Tibial nerve (tissue), 4 donors: ENCODE data around the gene SLC35F5. TPM values are rescaled to one million over a fixed set of nuclear protein-coding genes. Genes with fewer than 3 reads are reported as not detected.
"Not testable (repeated sequence)": the region's sequence is repeated elsewhere in the genome, so short reads cannot be mapped to it uniquely, and the experiment has no call there.

Source experiments
- DNase-seq, 2 donors: peaks; one replicate each; pipeline ENCODE4 v3.0.0-alpha.2; 2019; ENCODE audit warnings: low spot score in 2 of 2
- H3K27ac ChIP-seq, 4 donors: fragments of 200-600 bp; sonication (generic) in 3 of 4; one replicate each; pipeline ENCODE4 v1.5.1; 2017 to 2019; ENCODE audit warnings: mild to moderate bottlenecking in 1 of 4
- H3K27me3 ChIP-seq, 2 donors: fragments of 200-600 bp; sonication (generic) in 1 of 2; one replicate each; pipeline versions ENCODE4 v1.5.1 to v1.6.0; 2017 to 2019
- H3K36me3 ChIP-seq, 3 donors: fragments of 200-600 bp; sonication (generic); one replicate each; pipeline ENCODE4 v1.5.1; 2018 to 2019
- H3K4me1 ChIP-seq, 4 donors: fragments of 200-600 bp; sonication (generic) in 3 of 4; one replicate each; pipeline ENCODE4 v1.5.1; 2017 to 2019
- H3K4me3 ChIP-seq, 4 donors: fragments of 200-600 bp; sonication (generic) in 3 of 4; one replicate each; pipeline ENCODE4 v1.5.1; 2017 to 2019; ENCODE audit warnings: mild to moderate bottlenecking in 1 of 4, moderate library complexity in 1 of 4
- H3K9me3 ChIP-seq, 4 donors: fragments of 200-600 bp; sonication (generic) in 3 of 4; one replicate each; pipeline ENCODE4 v1.5.1; 2017 to 2019
- EP300 ChIP-seq, 2 donors: sonication (generic); formaldehyde crosslinking; IDR thresholded peaks; one replicate each; pipeline ENCODE4 v1.6.1; 2017; ENCODE audit warnings: antibody characterized with exemption in 2 of 2, mild to moderate bottlenecking in 1 of 2
- POLR2A ChIP-seq, 2 donors: fragments of 450-650 bp; IDR thresholded peaks; one replicate each; pipeline ENCODE4 v1.6.1; 2017; ENCODE audit warnings: antibody characterized with exemption in 2 of 2, mild to moderate bottlenecking in 2 of 2, moderate library complexity in 2 of 2
- WGBS, 2 donors: methylation state at CpG; one replicate each; pipeline ENCODE4 v1.1.5; 2018; 5-methylcytosine and 5-hydroxymethylcytosine counted together
- total RNA-seq, 4 donors: library from RNA; depleted of rRNA; stranded (reverse); fragments of >200 nt; gene quantifications; one replicate each; pipeline ENCODE4 v1.1.0, GENCODE V29; 2016
- TF ChIP-seq, protein P1 (sequence below), 5 experiments: fragments of 200-600 bp in 3 of 5; fragments of 450-650 bp in 2 of 5; sonication (generic) in 3 of 5; IDR thresholded peaks; one replicate each; pipeline ENCODE4 v1.5.1; 2016 to 2019; ENCODE audit warnings: antibody characterized with exemption in 5 of 5, mild to moderate bottlenecking in 3 of 5, moderate library complexity in 2 of 5

Gene SLC35F5
- total RNA-seq, 4 donors from 2014 or later, result 55.5 to 72.2 (median 61.5) TPM

DNA sequence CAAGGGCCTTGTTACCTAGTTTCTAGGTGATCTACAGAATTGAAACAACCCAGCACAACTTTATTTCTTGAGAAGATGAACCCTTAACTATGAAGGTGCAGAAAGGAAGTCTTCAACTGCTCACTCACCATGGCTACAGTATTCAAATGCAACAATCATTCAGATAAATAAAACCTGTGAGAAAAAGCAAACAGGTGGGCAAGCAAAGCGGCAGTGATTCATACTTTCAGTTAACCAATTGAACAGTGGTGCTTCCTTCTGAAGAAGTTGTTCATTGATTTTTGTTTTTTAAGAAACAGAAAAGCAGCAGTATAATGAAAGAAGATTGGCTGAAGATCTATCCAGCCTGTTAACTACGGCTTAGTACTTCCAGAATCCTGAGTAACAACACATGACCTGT lies 43.5 kb downstream of the SLC35F5 start:
- WGBS, 2 donors, result 90 to 97% methylated on average over 2 of the region's 2 CpGs
- Histone ChIP-seq H3K4me3 (no peak overlapping the region), H3K4me1 (no peaks in the 10 kb centered on the region), H3K27me3 (no peaks in the 10 kb centered on the region), H3K9me3 (no peaks in the 10 kb centered on the region), H3K36me3 (peaks cover 0 to 45% (median 6%) of the 10 kb centered on the region in 3 donors), H3K27ac (no peak overlapping the region)
- TF ChIP-seq POLR2A (IDR thresholded peaks at IDR 0.05) (no peak), EP300 (IDR thresholded peaks at IDR 0.05) (no peak)
- TF ChIP-seq, protein P1, sequence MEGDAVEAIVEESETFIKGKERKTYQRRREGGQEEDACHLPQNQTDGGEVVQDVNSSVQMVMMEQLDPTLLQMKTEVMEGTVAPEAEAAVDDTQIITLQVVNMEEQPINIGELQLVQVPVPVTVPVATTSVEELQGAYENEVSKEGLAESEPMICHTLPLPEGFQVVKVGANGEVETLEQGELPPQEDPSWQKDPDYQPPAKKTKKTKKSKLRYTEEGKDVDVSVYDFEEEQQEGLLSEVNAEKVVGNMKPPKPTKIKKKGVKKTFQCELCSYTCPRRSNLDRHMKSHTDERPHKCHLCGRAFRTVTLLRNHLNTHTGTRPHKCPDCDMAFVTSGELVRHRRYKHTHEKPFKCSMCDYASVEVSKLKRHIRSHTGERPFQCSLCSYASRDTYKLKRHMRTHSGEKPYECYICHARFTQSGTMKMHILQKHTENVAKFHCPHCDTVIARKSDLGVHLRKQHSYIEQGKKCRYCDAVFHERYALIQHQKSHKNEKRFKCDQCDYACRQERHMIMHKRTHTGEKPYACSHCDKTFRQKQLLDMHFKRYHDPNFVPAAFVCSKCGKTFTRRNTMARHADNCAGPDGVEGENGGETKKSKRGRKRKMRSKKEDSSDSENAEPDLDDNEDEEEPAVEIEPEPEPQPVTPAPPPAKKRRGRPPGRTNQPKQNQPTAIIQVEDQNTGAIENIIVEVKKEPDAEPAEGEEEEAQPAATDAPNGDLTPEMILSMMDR (IDR thresholded peaks at IDR 0.05), result no peak
- no peak for DNase-seq

- Histone ChIP-seq H3K27me3 (no peaks in the 10 kb centered on the region), H3K4me1 (no peaks in the 10 kb centered on the region), H3K36me3 (peaks cover 0 to 38% (median 6%) of the 10 kb centered on the region in 3 donors), H3K4me3 (no peak overlapping the region), H3K27ac (no peak overlapping the region), H3K9me3 (no peaks in the 10 kb centered on the region)
- no peak for DNase-seq
- TF ChIP-seq POLR2A (IDR thresholded peaks at IDR 0.05) (no peak), EP300 (IDR thresholded peaks at IDR 0.05) (no peak)
- TF ChIP-seq, protein P1 (IDR thresholded peaks at IDR 0.05), result no peak
- 72 to 85% methylated on average over 1 of the region's 1 CpG for WGBS, 2 donors
Measured at GRCh38 chr2:113711851-113712250, 44.6 kb downstream of the SLC35F5 start.

DNA sequence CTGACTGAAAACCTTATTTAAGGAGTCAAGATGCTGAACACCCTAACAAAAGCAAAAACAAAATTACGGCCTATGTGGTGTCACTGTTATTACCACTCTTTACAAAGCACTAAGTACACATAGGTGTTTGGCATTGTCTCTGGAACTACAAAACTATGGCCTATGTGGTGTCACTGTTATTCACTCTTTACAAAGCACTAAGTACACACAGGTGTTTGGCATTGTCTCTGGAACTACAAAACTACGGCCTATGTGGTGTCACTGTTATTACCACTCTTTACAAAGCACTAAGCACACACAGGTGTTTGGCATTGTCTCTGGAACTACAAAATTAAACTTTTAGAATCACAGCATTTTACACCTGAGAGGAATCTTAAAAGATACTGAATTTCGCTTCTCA lies 47.4 kb downstream of the SLC35F5 start:
- no peak overlapping the region for H3K27ac ChIP-seq
- no peak overlapping the region for H3K4me3 ChIP-seq
- H3K9me3 ChIP-seq, result no peaks in the 10 kb centered on the region
- TF ChIP-seq, protein P1 (IDR thresholded peaks at IDR 0.05), result no peak
- TF ChIP-seq EP300 (IDR thresholded peaks at IDR 0.05), result no peak
- no peak for TF ChIP-seq POLR2A (IDR thresholded peaks at IDR 0.05)
- H3K27me3 ChIP-seq, result no peaks in the 10 kb centered on the region
- no peaks in the 10 kb centered on the region for H3K4me1 ChIP-seq
- WGBS, 2 donors, result 77 to 78% methylated on average over 3 of the region's 3 CpGs
- no peak for DNase-seq
- peaks cover 0 to 31% (median 6%) of the 10 kb centered on the region in 3 donors for H3K36me3 ChIP-seq

DNA sequence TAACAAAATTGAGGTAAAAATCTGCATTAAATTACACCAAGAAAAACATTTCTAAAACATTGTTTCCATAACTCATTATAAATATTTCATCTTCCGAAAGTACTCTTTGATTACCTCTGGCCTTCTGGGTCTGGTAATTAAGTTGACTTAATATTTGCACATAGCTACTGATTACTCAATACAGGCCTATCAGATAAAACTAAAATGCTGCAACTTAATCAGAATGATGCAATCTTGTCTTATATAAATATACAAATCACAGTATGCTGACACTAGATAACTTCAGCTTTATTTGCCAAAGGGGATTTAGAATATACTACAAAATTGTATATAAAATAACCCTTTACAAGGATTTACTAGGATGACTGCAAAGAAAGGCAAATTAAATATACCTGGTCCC lies 49.3 kb downstream of the SLC35F5 start:
- WGBS, 2 donors, result 65 to 71% methylated on average over 1 of the region's 1 CpG
- no peak overlapping the region for H3K4me3 ChIP-seq
- H3K27me3 ChIP-seq, result no peaks in the 10 kb centered on the region
- H3K27ac ChIP-seq, result no peak overlapping the region
- TF ChIP-seq EP300 (IDR thresholded peaks at IDR 0.05) (no peak), POLR2A (IDR thresholded peaks at IDR 0.05) (no peak)
- TF ChIP-seq, protein P1 (IDR thresholded peaks at IDR 0.05), result no peak
- H3K9me3 ChIP-seq, result no peaks in the 10 kb centered on the region
- no peaks in the 10 kb centered on the region for H3K4me1 ChIP-seq
- DNase-seq, result no peak
- peaks cover 0 to 24% (median 0%) of the 10 kb centered on the region in 3 donors for H3K36me3 ChIP-seq

DNA sequence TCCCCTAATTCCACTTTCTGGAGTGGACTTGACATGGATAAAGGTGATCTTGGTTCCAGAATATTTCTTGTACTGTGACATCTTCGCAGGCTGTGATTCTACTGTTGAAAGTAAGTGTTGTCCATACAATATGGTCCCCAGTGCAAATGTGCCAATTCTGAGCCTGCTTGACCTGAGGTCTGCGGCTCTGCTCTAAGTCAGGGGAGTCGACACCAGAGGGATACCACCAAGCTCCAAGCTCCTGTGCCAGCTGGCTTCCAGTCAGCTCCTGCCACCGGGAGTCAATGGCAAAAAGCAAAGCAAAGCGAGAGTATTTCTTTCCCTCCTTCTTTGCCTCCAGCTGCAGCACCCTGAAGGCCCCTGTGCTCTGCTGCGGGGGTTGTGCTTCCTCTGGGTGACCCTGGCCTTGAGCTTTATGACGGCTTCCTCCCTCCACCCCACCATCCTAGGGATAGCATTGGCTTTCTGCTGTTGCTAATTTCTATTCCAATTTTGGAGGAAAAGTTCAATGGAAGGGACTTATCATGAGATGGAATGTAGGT lies 50.4 kb downstream of the SLC35F5 start:
- no peaks in the 10 kb centered on the region for H3K27me3 ChIP-seq
- H3K4me3 ChIP-seq, result no peak overlapping the region
- peaks cover 0 to 21% (median 0%) of the 10 kb centered on the region in 3 donors for H3K36me3 ChIP-seq
- H3K4me1 ChIP-seq, result no peaks in the 10 kb centered on the region
- no peaks in the 10 kb centered on the region for H3K9me3 ChIP-seq
- TF ChIP-seq, protein P1 (IDR thresholded peaks at IDR 0.05), result no peak
- TF ChIP-seq POLR2A (IDR thresholded peaks at IDR 0.05), result no peak
- no peak for TF ChIP-seq EP300 (IDR thresholded peaks at IDR 0.05)
- H3K27ac ChIP-seq, result no peak overlapping the region
- 40 to 49% methylated on average over 7 of the region's 7 CpGs for WGBS, 2 donors
- DNase-seq, result no peak

GRCh38 chr2:113704300-113704993 lies 52.0 kb downstream of the SLC35F5 start:
- H3K27ac ChIP-seq, H3K4me1 ChIP-seq, H3K9me3 ChIP-seq, DNase-seq, H3K27me3 ChIP-seq, H3K4me3 ChIP-seq: not testable (repeated sequence)
- 93 to 95% methylated on average over 21 to 45 of the region's 54 CpGs for WGBS, 2 donors
- H3K36me3 ChIP-seq, result peaks cover 0 to 21% (median 0%) of the 10 kb centered on the region in 3 donors
